ENCODE measurements around the gene PTAR1. TPM values are rescaled to one million over a fixed set of nuclear protein-coding genes. Genes with fewer than 3 reads are reported as not detected.

Gene PTAR1
- 66.6 and 67.2 TPM in 2 replicates for total RNA-seq

DNA sequence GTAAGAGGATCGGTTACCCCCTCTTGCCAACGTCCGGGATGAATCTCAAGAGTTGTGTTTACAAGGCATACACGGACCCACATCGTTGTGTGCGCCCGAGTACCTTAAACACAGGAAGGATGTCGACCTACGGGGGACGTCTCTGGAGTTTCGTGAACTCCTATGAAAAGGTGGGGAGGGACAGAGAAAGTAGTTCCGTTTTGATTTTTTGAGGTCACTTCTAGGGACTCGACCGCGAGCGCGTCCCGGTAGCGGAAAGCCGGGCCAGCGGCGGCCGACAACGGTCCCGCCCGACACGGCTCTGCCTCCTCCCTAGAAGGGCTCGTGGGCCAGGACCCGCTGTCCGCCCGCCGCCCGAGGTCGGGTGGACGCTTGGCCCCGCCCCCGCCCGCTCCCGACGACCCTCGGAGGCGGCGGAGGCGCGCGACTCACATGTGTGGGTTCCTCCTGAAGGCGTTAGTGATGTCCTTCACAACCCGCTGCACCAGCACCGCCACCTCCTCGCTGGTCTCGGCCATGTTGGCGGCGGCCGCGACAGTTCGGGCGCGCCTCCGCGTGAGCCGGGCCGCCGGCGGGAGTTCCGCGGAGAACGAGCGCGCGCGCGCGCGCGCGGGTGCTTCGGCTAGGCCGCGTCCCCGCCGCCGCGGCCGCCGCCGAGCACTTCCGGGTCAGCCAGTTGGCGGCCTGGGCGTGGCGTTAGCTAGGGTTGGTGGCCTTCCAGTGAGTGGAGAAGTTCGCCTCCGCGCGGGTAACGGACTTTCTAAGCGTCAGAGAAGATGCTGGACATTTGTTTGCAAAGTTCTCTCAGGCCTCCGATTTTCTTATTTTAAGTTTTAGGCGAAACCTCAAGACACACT lies at the start of gene PTAR1:
PTAR1 (minus strand) TSS at position 591 of the 857 bp plus-strand sequence; CDS start at position 518, 73 bp downstream.
- DNase-seq (ENCODE audit: insufficient read length, low spot score, missing footprints), result peak; percentile 95
- H3K79me2 ChIP-seq (ENCODE audit: insufficient read depth, low read length), result peaks cover 49% of the 10 kb centered on the region
- H4K20me1 ChIP-seq (ENCODE audit: insufficient read depth, low read length), result peaks cover 6% of the 10 kb centered on the region
- TF ChIP-seq CTCF (IDR thresholded peaks at IDR 0.05; ENCODE audit: extremely low read depth, low read depth, low read length), result no peak
- H3K4me3 ChIP-seq (ENCODE audit: insufficient read depth, low read length), result peak within 1 kb of the TSS; percentile 83
- peak within 1 kb of the TSS; percentile 88 for H3K27ac ChIP-seq (ENCODE audit: low read depth, low read length)
- H3K27me3 ChIP-seq (ENCODE audit: insufficient read depth, low read length), result no peaks in the 10 kb centered on the region
- H3K4me2 ChIP-seq (ENCODE audit: insufficient read depth, low read length), result peak within 1 kb of the TSS; percentile 90
- peak within 1 kb of the TSS; percentile 92 for H2AFZ ChIP-seq (ENCODE audit: low read length)
- peaks cover 4% of the 10 kb centered on the region for H3K36me3 ChIP-seq (ENCODE audit: insufficient read depth, low read length)
- peaks cover 18% of the 10 kb centered on the region for H3K4me1 ChIP-seq (ENCODE audit: insufficient read depth, low read length)
- no peaks in the 10 kb centered on the region for H3K9me3 ChIP-seq (ENCODE audit: low read depth, low read length)

GRCh38 chr9:69809304-69809863 lies 49.6 kb upstream of the PTAR1 start:
- Histone ChIP-seq H2AFZ (ENCODE audit: low read length) (no peak overlapping the region), H3K9me3 (ENCODE audit: low read depth, low read length) (no peaks in the 10 kb centered on the region), H3K36me3 (ENCODE audit: insufficient read depth, low read length) (no peaks in the 10 kb centered on the region), H3K27me3 (ENCODE audit: insufficient read depth, low read length) (no peaks in the 10 kb centered on the region), H3K79me2 (ENCODE audit: insufficient read depth, low read length) (no peaks in the 10 kb centered on the region), H4K20me1 (ENCODE audit: insufficient read depth, low read length) (no peaks in the 10 kb centered on the region), H3K4me2 (ENCODE audit: insufficient read depth, low read length) (no peak overlapping the region), H3K4me3 (ENCODE audit: insufficient read depth, low read length) (no peak overlapping the region), H3K27ac (ENCODE audit: low read depth, low read length) (no peak overlapping the region), H3K4me1 (ENCODE audit: insufficient read depth, low read length) (no peaks in the 10 kb centered on the region)
- TF ChIP-seq CTCF (IDR thresholded peaks at IDR 0.05; ENCODE audit: extremely low read depth, low read depth, low read length), result peak; percentile 73
- peak; percentile 68 for DNase-seq (ENCODE audit: insufficient read length, low spot score, missing footprints)

- H3K9me3 ChIP-seq (ENCODE audit: low read depth, low read length), result no peaks in the 10 kb centered on the region
- no peaks in the 10 kb centered on the region for H3K79me2 ChIP-seq (ENCODE audit: insufficient read depth, low read length)
- H4K20me1 ChIP-seq (ENCODE audit: insufficient read depth, low read length), result no peaks in the 10 kb centered on the region
- no peaks in the 10 kb centered on the region for H3K4me1 ChIP-seq (ENCODE audit: insufficient read depth, low read length)
- no peak overlapping the region for H3K27ac ChIP-seq (ENCODE audit: low read depth, low read length)
- H3K4me3 ChIP-seq (ENCODE audit: insufficient read depth, low read length), result no peak overlapping the region
- DNase-seq (ENCODE audit: insufficient read length, low spot score, missing footprints), result no peak
- H3K27me3 ChIP-seq (ENCODE audit: insufficient read depth, low read length), result no peaks in the 10 kb centered on the region
- H3K4me2 ChIP-seq (ENCODE audit: insufficient read depth, low read length), result no peak overlapping the region
- no peaks in the 10 kb centered on the region for H3K36me3 ChIP-seq (ENCODE audit: insufficient read depth, low read length)
- TF ChIP-seq CTCF (IDR thresholded peaks at IDR 0.05; ENCODE audit: extremely low read depth, low read depth, low read length), result no peak
- no peak overlapping the region for H2AFZ ChIP-seq (ENCODE audit: low read length)
Measured at GRCh38 chr9:69806627-69807026, 46.8 kb upstream of the PTAR1 start.

DNA sequence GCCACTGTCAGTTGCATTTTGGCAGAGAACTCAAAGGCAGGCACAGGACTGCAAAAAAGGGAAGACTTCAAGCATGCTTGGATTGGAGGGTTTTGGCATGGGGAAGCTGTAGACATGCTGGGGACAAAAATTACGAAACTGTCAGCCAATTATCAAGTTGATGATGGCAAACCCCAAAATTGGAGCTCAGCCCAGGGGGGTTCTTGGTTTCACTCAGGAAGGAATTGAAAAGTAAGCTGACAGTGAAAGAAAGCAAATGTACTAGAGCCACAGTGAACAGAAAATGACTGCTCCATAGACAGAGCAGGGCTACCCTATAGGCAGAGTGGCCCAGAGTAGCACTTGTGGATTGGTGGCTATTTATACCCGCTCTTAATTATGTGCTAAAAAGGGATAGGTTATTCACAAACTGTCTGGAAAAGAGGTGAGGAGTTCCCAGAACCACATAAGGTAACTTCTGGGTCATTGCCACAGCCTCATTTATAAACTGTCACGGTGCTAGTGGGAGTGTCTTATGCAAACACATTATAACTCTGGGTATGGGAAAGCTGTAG lies 46.2 kb upstream of the PTAR1 start:
- Histone ChIP-seq H3K27me3 (ENCODE audit: insufficient read depth, low read length) (no peaks in the 10 kb centered on the region), H2AFZ (ENCODE audit: low read length) (no peak overlapping the region), H3K79me2 (ENCODE audit: insufficient read depth, low read length) (no peaks in the 10 kb centered on the region), H3K4me1 (ENCODE audit: insufficient read depth, low read length) (no peaks in the 10 kb centered on the region), H4K20me1 (ENCODE audit: insufficient read depth, low read length) (no peaks in the 10 kb centered on the region), H3K4me2 (ENCODE audit: insufficient read depth, low read length) (no peak overlapping the region), H3K4me3 (ENCODE audit: insufficient read depth, low read length) (no peak overlapping the region), H3K36me3 (ENCODE audit: insufficient read depth, low read length) (no peaks in the 10 kb centered on the region), H3K27ac (ENCODE audit: low read depth, low read length) (no peak overlapping the region), H3K9me3 (ENCODE audit: low read depth, low read length) (no peaks in the 10 kb centered on the region)
- no peak for DNase-seq (ENCODE audit: insufficient read length, low spot score, missing footprints)
- TF ChIP-seq CTCF (IDR thresholded peaks at IDR 0.05; ENCODE audit: extremely low read depth, low read depth, low read length), result no peak
